Motor neuron (in vitro differentiated cells): Measurements from ENCODE around the gene ROCK1. TPM values are rescaled to one million over a fixed set of nuclear protein-coding genes. Genes with fewer than 3 reads are reported as not detected.
"Not testable (repeated sequence)": the region's sequence is repeated elsewhere in the genome, so short reads cannot be mapped to it uniquely, and the experiment has no call there.

ENCODE experiments used
- ATAC-seq, 8 experiments: fragments of 200-7000 bp; cut with Tn5 transposase; replicated peaks in 6 of 8; 2 replicates each; pipeline ENCODE4 v1.8.0; 2021; ENCODE audit warnings: mild to moderate bottlenecking in 8 of 8, moderate library complexity in 8 of 8
- H3K27ac ChIP-seq, 2 donors: fragments of 250-450 bp; sonication (Bioruptor Pico); 2 replicates each; pipeline ENCODE4 v1.9.0; 2021; ENCODE audit warnings: antibody characterized with exemption in 2 of 2, mild to moderate bottlenecking in 2 of 2, moderate library complexity in 1 of 2
- H3K4me1 ChIP-seq, 2 donors: fragments of 250-450 bp; sonication (Bioruptor Pico); replicated peaks in 1 of 2; 2 replicates each; pipeline ENCODE4 v1.6.1; 2021; ENCODE audit warnings: antibody characterized with exemption in 2 of 2, mild to moderate bottlenecking in 2 of 2, moderate library complexity in 1 of 2
- H3K4me3 ChIP-seq, 5 donors: fragments of 250-450 bp; sonication (Bioruptor Pico); 2 replicates each; pipeline ENCODE4 v1.9.0; 2021; ENCODE audit warnings: antibody characterized with exemption in 5 of 5, mild to moderate bottlenecking in 5 of 5, moderate library complexity in 4 of 5
- WGBS, 10 experiments: fragments of 450-650 bp; shearing (Covaris generic); methylation state at CpG; one replicate each; pipeline ENCODE4 v1.0.0; 2022; 5-methylcytosine and 5-hydroxymethylcytosine counted together
- in situ Hi-C, 9 experiments: fragments of 400-800 bp; cut with MboI; loops; one replicate each; pipeline ENCODE4 v1.15.0; 2021; ENCODE audit warnings: low sequenced_read_pairs in 9 of 9, low pct_unique_long_range_greater_than_20kb in 2 of 9; ENCODE audit not compliant: unreplicated experiment in 9 of 9
- total RNA-seq, 8 experiments: library from RNA; unstranded; fragments of 300-600 nt; gene quantifications; 2 replicates each; pipeline versions ENCODE4 v1.2.3 to v1.2.4, GENCODE V29; 2022

ROCK1 gene
- total RNA-seq, 8 experiments from 2014 or later, result 21.1 to 48.3 (median 25.9) TPM

- Histone ChIP-seq H3K27ac (no peak overlapping the region), H3K4me3 (no peak overlapping the region), H3K4me1 (no peaks in the 10 kb centered on the region)
- no peak for ATAC-seq
- 60 to 100% (median 100%) methylated on average over 1 of the region's 1 CpG; no CpG with 5 or more reads in 3 of the 10 experiments for WGBS, 10 experiments
- in situ Hi-C loops, result no loop called here
Observed at GRCh38 chr18:21057112-21057511, 54.5 kb downstream of the ROCK1 start.

GRCh38 chr18:21056545-21056944 lies 55.1 kb downstream of the ROCK1 start:
- ATAC-seq, result no peak
- Histone ChIP-seq H3K4me1 (no peaks in the 10 kb centered on the region), H3K27ac (no peak overlapping the region), H3K4me3 (no peak overlapping the region)
- in situ Hi-C loops, result no loop called here

- WGBS, 10 experiments, result 56 to 100% (median 88%) methylated on average over 1 to 3 of the region's 3 CpGs; no CpG with 5 or more reads in 2 of the 10 experiments
- Histone ChIP-seq H3K4me3 (no peak overlapping the region), H3K27ac (no peak overlapping the region), H3K4me1 (no peaks in the 10 kb centered on the region)
- no peak for ATAC-seq
- in situ Hi-C loops, result no loop called here
Observed at GRCh38 chr18:21054252-21054821, 57.3 kb downstream of the ROCK1 start.

GRCh38 chr18:21053127-21053526 lies 58.5 kb downstream of the ROCK1 start:
- in situ Hi-C loops, result no loop called here
- H3K27ac ChIP-seq, result no peak overlapping the region
- no peak overlapping the region for H3K4me3 ChIP-seq
- peak in 2 of 8 experiments; percentile 71 to 74 for ATAC-seq
- H3K4me1 ChIP-seq, result no peaks in the 10 kb centered on the region

GRCh38 chr18:21052385-21052784 lies 59.2 kb downstream of the ROCK1 start:
- H3K4me1 ChIP-seq, result no peaks in the 10 kb centered on the region
- H3K4me3 ChIP-seq, result no peak overlapping the region
- 71 to 100% (median 90%) methylated on average over 1 to 5 of the region's 5 CpGs; no CpG with 5 or more reads in 4 of the 10 experiments for WGBS, 10 experiments
- H3K27ac ChIP-seq, result no peak overlapping the region
- in situ Hi-C loops, result no loop called here
- no peak for ATAC-seq

- WGBS, 10 experiments, result 75 to 100% (median 96%) methylated on average over 1 to 3 of the region's 3 CpGs
- Histone ChIP-seq H3K4me1 (no peaks in the 10 kb centered on the region), H3K4me3 (no peak overlapping the region), H3K27ac (no peak overlapping the region)
- in situ Hi-C loops, result no loop called here
- no peak for ATAC-seq
Observed at GRCh38 chr18:21051620-21052019, 60.0 kb downstream of the ROCK1 start.

- WGBS, 10 experiments, result 17 to 100% (median 84%) methylated on average over 1 of the region's 1 CpG; no CpG with 5 or more reads in 2 of the 10 experiments
- H3K27ac ChIP-seq, result no peak overlapping the region
- in situ Hi-C loops, result loop anchor here in 1 of 9 experiments (25.0 kb wide), 1 partner anchor 113 kb away; no protein-coding TSS in a partner anchor
- H3K4me1 ChIP-seq, result no peaks in the 10 kb centered on the region
- no peak overlapping the region for H3K4me3 ChIP-seq
- ATAC-seq, result no peak
Observed at GRCh38 chr18:21049306-21049705, 62.3 kb downstream of the ROCK1 start.

- in situ Hi-C loops, result loop anchor here in 1 of 9 experiments (25.0 kb wide), 1 partner anchor 115 kb away; no protein-coding TSS in a partner anchor
- 29 to 100% (median 83%) methylated on average over 1 to 3 of the region's 3 CpGs; no CpG with 5 or more reads in 3 of the 10 experiments for WGBS, 10 experiments
- ATAC-seq, result no peak
Observed at GRCh38 chr18:21047126-21047525, 64.5 kb downstream of the ROCK1 start.

GRCh38 chr18:21040466-21040865 lies 71.1 kb downstream of the ROCK1 start:
- in situ Hi-C loops, result loop anchor here in 1 of 9 experiments (25.0 kb wide), 1 partner anchor 122 kb away; no protein-coding TSS in a partner anchor
- H3K4me1 ChIP-seq, result no peaks in the 10 kb centered on the region
- WGBS, 10 experiments, result 100% methylated on average over 1 to 2 of the region's 2 CpGs; no CpG with 5 or more reads in 4 of the 10 experiments

More at GRCh38 chr18:21047126-21047525, 64.5 kb downstream of the ROCK1 start:
- Histone ChIP-seq H3K27ac (no peak overlapping the region), H3K4me3 (no peak overlapping the region), H3K4me1 (no peaks in the 10 kb centered on the region)

GRCh38 chr18:21038201-21038600 lies 73.4 kb downstream of the ROCK1 start:
- Histone ChIP-seq H3K4me3 (no peak overlapping the region), H3K27ac (no peak overlapping the region), H3K4me1 (no peaks in the 10 kb centered on the region)
- no peak for ATAC-seq
- in situ Hi-C loops, result loop anchor here in 1 of 9 experiments (25.0 kb wide), 1 partner anchor 124 kb away; no protein-coding TSS in a partner anchor

More at GRCh38 chr18:21040466-21040865, 71.1 kb downstream of the ROCK1 start:
- Histone ChIP-seq H3K27ac (no peak overlapping the region), H3K4me3 (no peak overlapping the region)
- no peak for ATAC-seq

- Histone ChIP-seq H3K4me3 (no peak overlapping the region), H3K4me1 (no peaks in the 10 kb centered on the region), H3K27ac (no peak overlapping the region)
- ATAC-seq, result no peak
- in situ Hi-C loops, result loop anchor here in 1 of 9 experiments (25.0 kb wide), 1 partner anchor 130 kb away; no protein-coding TSS in a partner anchor
Observed at GRCh38 chr18:21031845-21032244, 79.8 kb downstream of the ROCK1 start.

- in situ Hi-C loops, result loop anchor here in 1 of 9 experiments (10.0 kb wide), 1 partner anchor 77 kb away; no protein-coding TSS in a partner anchor
- not testable (repeated sequence) for ATAC-seq
Observed at GRCh38 chr18:21018257-21018656, 93.4 kb downstream of the ROCK1 start.

GRCh38 chr18:21012308-21012707 lies 99.3 kb downstream of the ROCK1 start:
- Histone ChIP-seq H3K4me1 (no peaks in the 10 kb centered on the region), H3K27ac (no peak overlapping the region), H3K4me3 (no peak overlapping the region)
- in situ Hi-C loops, result loop anchor here in 1 of 9 experiments (10.0 kb wide), 1 partner anchor 82 kb away; no protein-coding TSS in a partner anchor
- no peak for ATAC-seq

More at GRCh38 chr18:21018257-21018656, 93.4 kb downstream of the ROCK1 start:
- WGBS, 10 experiments, result 89 to 100% (median 100%) methylated on average over 1 to 13 of the region's 13 CpGs; no CpG with 5 or more reads in 2 of the 10 experiments
- not testable (repeated sequence) for H3K4me3 ChIP-seq, H3K4me1 ChIP-seq, H3K27ac ChIP-seq

- Histone ChIP-seq H3K4me3 (no peak overlapping the region), H3K4me1 (no peaks in the 10 kb centered on the region), H3K27ac (no peak overlapping the region)
- peak in 5 of 8 experiments; percentile 16 to 97 (median 38) for ATAC-seq
- in situ Hi-C loops, result loop anchor here in 1 of 9 experiments (10.0 kb wide), 1 partner anchor 170 kb away; no protein-coding TSS in a partner anchor
Observed at GRCh38 chr18:21004726-21005125, 106.9 kb downstream of the ROCK1 start.
